Measurements from ENCODE around the gene SPA17. TPM values are rescaled to one million over a fixed set of nuclear protein-coding genes. Genes with fewer than 3 reads are reported as not detected.
A peak's percentile ranks its signal among the peaks of the same experiment; 100 is the strongest.

SPA17 gene
- total RNA-seq, 1 experiment from 2014 or later: 3.8 TPM

DNA sequence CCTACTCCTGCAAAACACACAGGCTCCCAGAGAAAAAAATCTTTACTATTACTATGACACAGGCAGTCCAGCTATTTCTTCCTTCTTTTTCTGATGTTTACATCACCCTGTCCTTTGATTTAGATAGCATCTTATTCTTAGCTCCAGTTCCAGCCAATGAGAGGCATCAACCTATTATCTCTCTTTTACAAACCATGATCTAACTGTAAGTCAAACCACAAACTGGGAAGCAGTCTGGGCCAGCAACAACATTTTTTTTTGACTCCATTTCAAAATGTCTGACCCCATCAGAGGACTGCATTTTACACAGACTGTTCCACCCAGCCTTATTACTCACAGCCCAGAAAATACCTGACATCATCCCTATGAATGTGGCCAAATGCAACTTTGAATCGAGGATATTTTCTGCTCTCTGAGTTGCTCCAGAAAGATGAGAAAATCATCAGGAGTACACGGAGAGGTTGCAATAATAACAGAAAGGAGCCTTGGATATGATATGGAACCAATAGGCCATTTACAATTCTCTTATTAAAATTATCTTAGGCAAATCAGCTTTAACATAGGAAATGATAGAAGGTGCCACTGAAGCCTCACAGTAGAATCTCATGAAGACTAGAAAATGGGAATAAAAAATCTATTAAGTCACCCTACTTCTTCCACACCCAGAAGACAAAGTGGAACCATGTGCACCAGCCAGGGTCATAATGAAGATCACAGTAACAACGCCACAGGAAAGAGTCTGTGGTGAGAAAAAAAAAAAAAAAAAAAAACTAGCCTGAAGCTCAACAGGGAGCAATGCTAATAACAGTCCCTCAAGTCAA, 29.9 kb upstream of the SPA17 start:
- peaks cover 6% of the 10 kb centered on the region for H3K4me1 Mint-ChIP-seq
- H3K36me3 Mint-ChIP-seq: peaks cover 14% of the 10 kb centered on the region; the same call in 1 of the 2 replicates
- no peak overlapping the region for H3K4me3 Mint-ChIP-seq
- DNase-seq (ENCODE audit: low spot score): no peak
- TF ChIP-seq IRF1 (CRISPR knock-in tag; IDR thresholded peaks at IDR 0.05) (no peak), STAT6 (CRISPR knock-in tag; conservative IDR thresholded peaks at IDR 0.05; ENCODE audit: low read depth) (no peak), SMAD3 (CRISPR knock-in tag; IDR thresholded peaks at IDR 0.05; ENCODE audit: borderline replicate concordance) (no peak), FOXP4 (CRISPR knock-in tag; IDR thresholded peaks at IDR 0.05) (no peak), IRF2 (CRISPR knock-in tag; IDR thresholded peaks at IDR 0.05; ENCODE audit: borderline replicate concordance, low read depth) (no peak), MXD4 (CRISPR knock-in tag; IDR thresholded peaks at IDR 0.05; ENCODE audit: borderline replicate concordance) (no peak), ZSCAN18 (CRISPR knock-in tag; IDR thresholded peaks at IDR 0.05) (no peak), TEAD4 (CRISPR knock-in tag; IDR thresholded peaks at IDR 0.05) (no peak)
- TF ChIP-seq, protein P1, sequence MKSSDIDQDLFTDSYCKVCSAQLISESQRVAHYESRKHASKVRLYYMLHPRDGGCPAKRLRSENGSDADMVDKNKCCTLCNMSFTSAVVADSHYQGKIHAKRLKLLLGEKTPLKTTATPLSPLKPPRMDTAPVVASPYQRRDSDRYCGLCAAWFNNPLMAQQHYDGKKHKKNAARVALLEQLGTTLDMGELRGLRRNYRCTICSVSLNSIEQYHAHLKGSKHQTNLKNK (CRISPR knock-in tag; IDR thresholded peaks at IDR 0.05): no peak
- H3K27ac Mint-ChIP-seq: no peak overlapping the region
- ATAC-seq: no peak
- no peaks in the 10 kb centered on the region; the same call in 1 of the 2 replicates for H3K27me3 Mint-ChIP-seq (ENCODE audit: low read depth)
- peaks cover 9% of the 10 kb centered on the region for H3K9me3 Mint-ChIP-seq
- POLR2A ChIA-PET: no interaction called here
- CTCF ChIA-PET: interaction anchor here (0.6 to 2.0 kb wide), 19 partner anchors 11 to 799 kb away, joined by 3 to 9 read pairs (median 4); partner anchors contain the start of genes NRGN, SIAE, SPA17 and TBRG1

DNA sequence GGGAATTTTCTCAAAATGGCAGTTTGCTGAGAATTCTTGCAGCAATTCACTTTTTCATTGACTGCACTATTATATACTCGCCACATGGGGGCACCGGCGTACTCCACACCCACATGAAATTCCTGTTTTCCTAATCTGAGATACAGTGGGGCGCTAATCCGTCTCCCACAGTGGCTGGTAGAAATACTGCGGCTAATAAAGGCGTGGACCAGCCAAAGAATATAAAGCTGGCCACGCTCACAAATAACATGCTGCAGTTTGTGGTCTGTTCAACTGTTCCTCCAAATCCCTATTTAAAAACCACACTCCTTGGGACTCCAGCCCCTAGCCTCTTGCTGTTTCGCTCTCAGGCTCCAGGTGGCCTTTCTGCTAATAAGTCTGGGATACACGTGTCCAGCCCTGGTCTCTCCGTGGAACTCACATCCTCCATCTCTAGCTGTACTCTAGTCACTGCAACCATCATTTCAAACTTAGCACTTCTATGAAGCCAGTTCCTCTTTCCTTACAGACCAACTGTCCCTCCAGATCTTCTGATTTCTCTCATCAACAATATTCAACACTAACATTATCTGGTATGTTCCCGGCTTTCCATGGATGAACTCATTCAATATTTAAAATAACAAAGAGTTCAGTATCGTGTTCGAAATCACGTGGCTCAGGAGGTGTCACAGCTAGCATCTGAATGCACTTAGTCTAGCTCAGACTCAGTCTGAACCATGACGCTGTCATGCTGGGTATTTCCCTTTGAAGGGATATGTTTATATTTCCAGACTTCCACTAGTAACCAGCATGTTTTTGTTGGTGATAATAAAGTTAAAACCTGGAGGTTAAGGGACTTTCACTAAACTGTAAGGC, 29.1 kb upstream of the SPA17 start:
- Mint-ChIP-seq H3K9me3 (peaks cover 9% of the 10 kb centered on the region), H3K4me1 (peaks cover 6% of the 10 kb centered on the region), H3K36me3 (peaks cover 9% of the 10 kb centered on the region; the same call in 1 of the 2 replicates), H3K27me3 (ENCODE audit: low read depth) (peaks cover 3% of the 10 kb centered on the region), H3K4me3 (peak overlapping the region; percentile 14; the same call in 1 of the 2 replicates), H3K27ac (no peak overlapping the region)
- TF ChIP-seq MAX (CRISPR knock-in tag; IDR thresholded peaks at IDR 0.05) (no peak), FOXP1 (CRISPR knock-in tag; IDR thresholded peaks at IDR 0.05; ENCODE audit: borderline replicate concordance) (no peak), ZBTB21 (CRISPR knock-in tag; IDR thresholded peaks at IDR 0.05; ENCODE audit: borderline replicate concordance) (no peak)
- TF ChIP-seq, protein P2, sequence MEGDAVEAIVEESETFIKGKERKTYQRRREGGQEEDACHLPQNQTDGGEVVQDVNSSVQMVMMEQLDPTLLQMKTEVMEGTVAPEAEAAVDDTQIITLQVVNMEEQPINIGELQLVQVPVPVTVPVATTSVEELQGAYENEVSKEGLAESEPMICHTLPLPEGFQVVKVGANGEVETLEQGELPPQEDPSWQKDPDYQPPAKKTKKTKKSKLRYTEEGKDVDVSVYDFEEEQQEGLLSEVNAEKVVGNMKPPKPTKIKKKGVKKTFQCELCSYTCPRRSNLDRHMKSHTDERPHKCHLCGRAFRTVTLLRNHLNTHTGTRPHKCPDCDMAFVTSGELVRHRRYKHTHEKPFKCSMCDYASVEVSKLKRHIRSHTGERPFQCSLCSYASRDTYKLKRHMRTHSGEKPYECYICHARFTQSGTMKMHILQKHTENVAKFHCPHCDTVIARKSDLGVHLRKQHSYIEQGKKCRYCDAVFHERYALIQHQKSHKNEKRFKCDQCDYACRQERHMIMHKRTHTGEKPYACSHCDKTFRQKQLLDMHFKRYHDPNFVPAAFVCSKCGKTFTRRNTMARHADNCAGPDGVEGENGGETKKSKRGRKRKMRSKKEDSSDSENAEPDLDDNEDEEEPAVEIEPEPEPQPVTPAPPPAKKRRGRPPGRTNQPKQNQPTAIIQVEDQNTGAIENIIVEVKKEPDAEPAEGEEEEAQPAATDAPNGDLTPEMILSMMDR (IDR thresholded peaks at IDR 0.05): peak; percentile 66
- TF ChIP-seq, protein P3, sequence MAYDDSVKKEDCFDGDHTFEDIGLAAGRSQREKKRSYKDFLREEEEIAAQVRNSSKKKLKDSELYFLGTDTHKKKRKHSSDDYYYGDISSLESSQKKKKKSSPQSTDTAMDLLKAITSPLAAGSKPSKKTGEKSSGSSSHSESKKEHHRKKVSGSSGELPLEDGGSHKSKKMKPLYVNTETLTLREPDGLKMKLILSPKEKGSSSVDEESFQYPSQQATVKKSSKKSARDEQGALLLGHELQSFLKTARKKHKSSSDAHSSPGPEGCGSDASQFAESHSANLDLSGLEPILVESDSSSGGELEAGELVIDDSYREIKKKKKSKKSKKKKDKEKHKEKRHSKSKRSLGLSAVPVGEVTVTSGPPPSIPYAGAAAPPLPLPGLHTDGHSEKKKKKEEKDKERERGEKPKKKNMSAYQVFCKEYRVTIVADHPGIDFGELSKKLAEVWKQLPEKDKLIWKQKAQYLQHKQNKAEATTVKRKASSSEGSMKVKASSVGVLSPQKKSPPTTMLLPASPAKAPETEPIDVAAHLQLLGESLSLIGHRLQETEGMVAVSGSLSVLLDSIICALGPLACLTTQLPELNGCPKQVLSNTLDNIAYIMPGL (CRISPR knock-in tag; IDR thresholded peaks at IDR 0.05): 0 out of 2 replicates have a peak, but pooled peaks have one; percentile 42
- POLR2A ChIA-PET: no interaction called here
- CTCF ChIA-PET: interaction anchor here (0.6 to 2.0 kb wide), 21 partner anchors 10 to 798 kb away, joined by 3 to 9 read pairs (median 4); partner anchors contain the start of genes ESAM, NRGN, SIAE and SPA17
- ATAC-seq (peak; percentile 83), DNase-seq (ENCODE audit: low spot score) (peak; percentile 49)

Data from WTC11 (cell line).